Measurements from ENCODE around the gene PRKCA.

Gene PRKCA

DNA sequence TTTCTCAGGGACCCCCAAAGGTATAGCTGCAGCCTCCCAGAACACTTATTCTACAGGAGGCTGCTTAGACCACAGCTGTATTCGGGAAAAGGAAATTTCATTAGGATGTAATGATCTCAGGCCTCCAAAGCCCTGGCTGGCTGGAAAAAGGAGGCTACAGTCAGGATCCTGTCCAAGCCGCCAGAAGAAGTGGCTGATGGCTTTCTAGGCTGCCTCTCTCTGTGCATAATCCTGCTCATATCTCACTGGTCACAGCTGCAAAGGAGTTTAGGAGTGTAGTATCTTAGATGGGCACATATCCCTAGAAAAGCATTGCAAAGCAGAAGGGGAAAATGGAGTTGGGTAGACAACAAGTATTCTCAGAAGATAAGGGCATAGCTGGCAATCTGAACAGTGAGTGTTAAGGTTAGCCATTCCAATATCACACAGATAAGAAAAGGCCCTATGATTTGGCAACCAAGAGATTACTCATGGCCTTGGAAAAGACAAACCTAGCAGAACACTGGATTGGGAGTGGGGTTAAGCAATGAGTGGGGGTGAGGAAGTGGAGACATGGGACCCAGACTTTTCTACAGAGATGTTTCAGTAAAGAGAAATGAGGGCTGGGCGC is 26.0 kb upstream of the PRKCA start:
- no peak overlapping the region for H3K4me3 ChIP-seq (ENCODE audit: insufficient read length, low read depth)
- peaks cover 4% of the 10 kb centered on the region for H3K9me3 ChIP-seq (ENCODE audit: insufficient read depth, low read length)
- H3K4me1 ChIP-seq (ENCODE audit: insufficient read depth, insufficient read length): no peaks in the 10 kb centered on the region
- H3K27me3 ChIP-seq (ENCODE audit: insufficient read depth, insufficient read length): no peaks in the 10 kb centered on the region
- DNase-seq (ENCODE audit: low read depth, low spot score): no peak
- H3K9ac ChIP-seq (ENCODE audit: insufficient read length, low read depth): no peak overlapping the region
- H3K36me3 ChIP-seq (ENCODE audit: insufficient read depth, insufficient read length, low read length): no peaks in the 10 kb centered on the region
- TF ChIP-seq ZNF274 (IDR thresholded peaks at IDR 0.05; ENCODE audit: low read depth, low read length) (no peak), SUZ12 (IDR thresholded peaks at IDR 0.05; ENCODE audit: extremely low read depth, insufficient read depth, insufficient read length) (no peak), YY1 (IDR thresholded peaks at IDR 0.05; ENCODE audit: insufficient read depth, insufficient read length) (no peak)

DNA sequence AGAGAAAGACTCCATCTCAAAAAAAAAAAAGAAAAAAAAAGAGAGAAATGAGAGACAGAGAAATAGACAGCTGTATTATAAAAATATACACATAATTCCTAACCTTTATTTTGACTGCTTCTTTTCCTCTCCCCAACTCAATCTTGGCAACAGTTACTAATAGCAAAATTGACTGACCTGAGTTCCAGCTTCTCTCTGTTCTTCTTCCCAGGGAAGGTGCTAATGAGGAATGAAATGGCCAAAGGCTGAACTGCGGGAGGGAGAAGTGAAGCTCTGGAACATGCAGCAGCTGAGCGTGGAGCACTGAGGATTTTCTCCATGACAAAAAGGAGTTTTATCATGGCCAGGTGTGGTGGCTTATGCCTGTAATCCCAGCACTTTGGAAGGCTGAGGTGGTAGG is 25.2 kb upstream of the PRKCA start:
- no peak overlapping the region for H3K4me3 ChIP-seq (ENCODE audit: insufficient read length, low read depth)
- no peak for DNase-seq (ENCODE audit: low read depth, low spot score)
- no peak for TF ChIP-seq YY1 (IDR thresholded peaks at IDR 0.05; ENCODE audit: insufficient read depth, insufficient read length)
- TF ChIP-seq SUZ12 (IDR thresholded peaks at IDR 0.05; ENCODE audit: extremely low read depth, insufficient read depth, insufficient read length): no peak
- no peak for TF ChIP-seq ZNF274 (IDR thresholded peaks at IDR 0.05; ENCODE audit: low read depth, low read length)
- no peak overlapping the region for H3K9ac ChIP-seq (ENCODE audit: insufficient read length, low read depth)
- H3K9me3 ChIP-seq (ENCODE audit: insufficient read depth, low read length): no peaks in the 10 kb centered on the region
- H3K27me3 ChIP-seq (ENCODE audit: insufficient read depth, insufficient read length): no peaks in the 10 kb centered on the region
- H3K36me3 ChIP-seq (ENCODE audit: insufficient read depth, insufficient read length, low read length): no peaks in the 10 kb centered on the region
- no peaks in the 10 kb centered on the region for H3K4me1 ChIP-seq (ENCODE audit: insufficient read depth, insufficient read length)

- TF ChIP-seq SUZ12 (IDR thresholded peaks at IDR 0.05; ENCODE audit: extremely low read depth, insufficient read depth, insufficient read length) (no peak), ZNF274 (IDR thresholded peaks at IDR 0.05; ENCODE audit: low read depth, low read length) (no peak), YY1 (IDR thresholded peaks at IDR 0.05; ENCODE audit: insufficient read depth, insufficient read length) (no peak)
- DNase-seq (ENCODE audit: low read depth, low spot score): no peak
- H3K4me3 ChIP-seq (ENCODE audit: insufficient read length, low read depth): no peak overlapping the region
Measured at GRCh38 chr17:66281661-66282369, 20.6 kb upstream of the PRKCA start.

GRCh38 chr17:66283296-66283934 is 19.0 kb upstream of the PRKCA start:
- Histone ChIP-seq H3K9me3 (ENCODE audit: insufficient read depth, low read length) (no peaks in the 10 kb centered on the region), H3K4me1 (ENCODE audit: insufficient read depth, insufficient read length) (no peaks in the 10 kb centered on the region), H3K4me3 (ENCODE audit: insufficient read length, low read depth) (no peak overlapping the region), H3K27me3 (ENCODE audit: insufficient read depth, insufficient read length) (no peaks in the 10 kb centered on the region), H3K36me3 (ENCODE audit: insufficient read depth, insufficient read length, low read length) (no peaks in the 10 kb centered on the region), H3K9ac (ENCODE audit: insufficient read length, low read depth) (no peak overlapping the region)
- DNase-seq (ENCODE audit: low read depth, low spot score): no peak
- no peak for TF ChIP-seq YY1 (IDR thresholded peaks at IDR 0.05; ENCODE audit: insufficient read depth, insufficient read length)
- no peak for TF ChIP-seq ZNF274 (IDR thresholded peaks at IDR 0.05; ENCODE audit: low read depth, low read length)
- TF ChIP-seq SUZ12 (IDR thresholded peaks at IDR 0.05; ENCODE audit: extremely low read depth, insufficient read depth, insufficient read length): no peak

More at GRCh38 chr17:66281661-66282369, 20.6 kb upstream of the PRKCA start:
- Histone ChIP-seq H3K9ac (ENCODE audit: insufficient read length, low read depth) (no peak overlapping the region), H3K27me3 (ENCODE audit: insufficient read depth, insufficient read length) (no peaks in the 10 kb centered on the region), H3K4me1 (ENCODE audit: insufficient read depth, insufficient read length) (no peaks in the 10 kb centered on the region), H3K36me3 (ENCODE audit: insufficient read depth, insufficient read length, low read length) (no peaks in the 10 kb centered on the region), H3K9me3 (ENCODE audit: insufficient read depth, low read length) (no peaks in the 10 kb centered on the region)

DNA sequence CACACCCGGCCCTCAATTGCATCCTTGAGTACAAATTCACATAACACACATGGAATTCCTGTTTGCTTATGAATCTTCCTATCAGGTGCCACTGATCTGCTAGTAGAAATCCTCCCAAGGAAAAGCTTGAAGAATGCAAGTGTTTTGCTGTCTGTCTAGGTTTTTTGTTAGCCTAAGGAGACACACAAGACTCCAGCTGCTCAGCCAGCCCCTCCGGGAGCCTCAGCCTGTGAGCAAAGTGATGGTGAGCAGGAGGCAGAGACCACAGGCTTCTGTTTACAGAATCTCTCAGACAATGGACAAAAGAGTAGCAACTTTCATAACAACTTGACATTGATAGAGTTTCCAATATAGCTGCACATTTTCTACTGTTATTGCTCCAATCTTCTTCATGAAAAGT is 18.4 kb upstream of the PRKCA start:
- DNase-seq (ENCODE audit: low read depth, low spot score): no peak
- Histone ChIP-seq H3K4me3 (ENCODE audit: insufficient read length, low read depth) (no peak overlapping the region), H3K9me3 (ENCODE audit: insufficient read depth, low read length) (no peaks in the 10 kb centered on the region), H3K36me3 (ENCODE audit: insufficient read depth, insufficient read length, low read length) (no peaks in the 10 kb centered on the region), H3K4me1 (ENCODE audit: insufficient read depth, insufficient read length) (no peaks in the 10 kb centered on the region), H3K9ac (ENCODE audit: insufficient read length, low read depth) (no peak overlapping the region), H3K27me3 (ENCODE audit: insufficient read depth, insufficient read length) (no peaks in the 10 kb centered on the region)
- TF ChIP-seq YY1 (IDR thresholded peaks at IDR 0.05; ENCODE audit: insufficient read depth, insufficient read length) (no peak), ZNF274 (IDR thresholded peaks at IDR 0.05; ENCODE audit: low read depth, low read length) (no peak), SUZ12 (IDR thresholded peaks at IDR 0.05; ENCODE audit: extremely low read depth, insufficient read depth, insufficient read length) (no peak)

DNA sequence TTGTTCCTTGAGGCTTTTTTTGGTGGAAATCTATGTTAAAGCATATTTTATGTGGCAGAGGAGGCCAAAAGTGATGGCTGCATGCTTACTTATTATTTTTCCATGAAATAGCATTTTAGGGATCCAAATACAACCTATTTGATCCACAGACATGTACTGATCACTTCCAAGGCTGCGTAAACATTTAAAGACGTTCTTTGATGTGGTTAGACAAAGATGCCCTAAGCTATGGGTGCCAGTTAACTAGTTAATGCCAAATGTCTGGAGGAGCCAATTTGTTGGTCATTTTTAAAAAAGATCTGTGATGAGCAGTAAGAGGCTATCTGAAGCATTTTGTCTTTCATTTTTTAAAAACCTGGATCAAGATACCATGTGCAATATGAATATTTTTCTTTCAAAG is 17.3 kb upstream of the PRKCA start:
- Histone ChIP-seq H3K4me3 (ENCODE audit: insufficient read length, low read depth) (no peak overlapping the region), H3K4me1 (ENCODE audit: insufficient read depth, insufficient read length) (no peaks in the 10 kb centered on the region), H3K9me3 (ENCODE audit: insufficient read depth, low read length) (no peaks in the 10 kb centered on the region), H3K36me3 (ENCODE audit: insufficient read depth, insufficient read length, low read length) (no peaks in the 10 kb centered on the region), H3K27me3 (ENCODE audit: insufficient read depth, insufficient read length) (no peaks in the 10 kb centered on the region), H3K9ac (ENCODE audit: insufficient read length, low read depth) (no peak overlapping the region)
- DNase-seq (ENCODE audit: low read depth, low spot score): no peak
- TF ChIP-seq ZNF274 (IDR thresholded peaks at IDR 0.05; ENCODE audit: low read depth, low read length): no peak
- no peak for TF ChIP-seq SUZ12 (IDR thresholded peaks at IDR 0.05; ENCODE audit: extremely low read depth, insufficient read depth, insufficient read length)
- no peak for TF ChIP-seq YY1 (IDR thresholded peaks at IDR 0.05; ENCODE audit: insufficient read depth, insufficient read length)

DNA sequence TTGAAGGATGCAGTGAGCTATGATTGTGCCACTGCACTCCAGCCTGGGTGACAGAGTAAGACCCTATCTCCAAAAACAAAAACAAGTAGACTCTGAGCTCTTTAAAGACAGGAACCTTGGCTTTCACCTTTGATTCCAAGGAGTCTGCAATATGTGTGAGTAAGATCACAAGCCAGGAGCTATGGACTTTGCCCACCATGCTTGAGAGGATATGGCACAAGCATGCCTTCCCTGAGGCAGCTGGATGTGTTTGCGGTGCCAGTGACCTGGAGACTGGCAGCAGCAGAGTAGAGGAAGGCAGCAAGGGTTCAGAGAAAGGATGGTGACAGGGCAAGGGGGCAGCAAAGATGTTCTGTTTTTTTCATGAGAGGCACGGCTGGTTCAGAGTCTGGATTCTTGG is 14.5 kb upstream of the PRKCA start:
- no peak for DNase-seq (ENCODE audit: low read depth, low spot score)
- no peaks in the 10 kb centered on the region for H3K4me1 ChIP-seq (ENCODE audit: insufficient read depth, insufficient read length)
- no peak for TF ChIP-seq YY1 (IDR thresholded peaks at IDR 0.05; ENCODE audit: insufficient read depth, insufficient read length)
- TF ChIP-seq ZNF274 (IDR thresholded peaks at IDR 0.05; ENCODE audit: low read depth, low read length): no peak
- no peak for TF ChIP-seq SUZ12 (IDR thresholded peaks at IDR 0.05; ENCODE audit: extremely low read depth, insufficient read depth, insufficient read length)
- H3K4me3 ChIP-seq (ENCODE audit: insufficient read length, low read depth): no peak overlapping the region
- H3K36me3 ChIP-seq (ENCODE audit: insufficient read depth, insufficient read length, low read length): no peaks in the 10 kb centered on the region
- no peaks in the 10 kb centered on the region for H3K9me3 ChIP-seq (ENCODE audit: insufficient read depth, low read length)
- H3K27me3 ChIP-seq (ENCODE audit: insufficient read depth, insufficient read length): no peaks in the 10 kb centered on the region
- H3K9ac ChIP-seq (ENCODE audit: insufficient read length, low read depth): no peak overlapping the region

All from NT2/D1 (cell line).